GM18511 (cell line): ENCODE data around the gene SLC22A4.

Source experiments
- ATAC-seq: cut with Tn5 transposase; IDR thresholded peaks from one replicate; pipeline ENCODE4 v1.9.1; 2021; ENCODE audit warnings: mild to moderate bottlenecking, moderate library complexity; ENCODE audit not compliant: unreplicated experiment

SLC22A4 gene

GRCh38 chr5:132274050-132274792 is 20.0 kb upstream of the SLC22A4 start:
- ATAC-seq, result no peak

DNA sequence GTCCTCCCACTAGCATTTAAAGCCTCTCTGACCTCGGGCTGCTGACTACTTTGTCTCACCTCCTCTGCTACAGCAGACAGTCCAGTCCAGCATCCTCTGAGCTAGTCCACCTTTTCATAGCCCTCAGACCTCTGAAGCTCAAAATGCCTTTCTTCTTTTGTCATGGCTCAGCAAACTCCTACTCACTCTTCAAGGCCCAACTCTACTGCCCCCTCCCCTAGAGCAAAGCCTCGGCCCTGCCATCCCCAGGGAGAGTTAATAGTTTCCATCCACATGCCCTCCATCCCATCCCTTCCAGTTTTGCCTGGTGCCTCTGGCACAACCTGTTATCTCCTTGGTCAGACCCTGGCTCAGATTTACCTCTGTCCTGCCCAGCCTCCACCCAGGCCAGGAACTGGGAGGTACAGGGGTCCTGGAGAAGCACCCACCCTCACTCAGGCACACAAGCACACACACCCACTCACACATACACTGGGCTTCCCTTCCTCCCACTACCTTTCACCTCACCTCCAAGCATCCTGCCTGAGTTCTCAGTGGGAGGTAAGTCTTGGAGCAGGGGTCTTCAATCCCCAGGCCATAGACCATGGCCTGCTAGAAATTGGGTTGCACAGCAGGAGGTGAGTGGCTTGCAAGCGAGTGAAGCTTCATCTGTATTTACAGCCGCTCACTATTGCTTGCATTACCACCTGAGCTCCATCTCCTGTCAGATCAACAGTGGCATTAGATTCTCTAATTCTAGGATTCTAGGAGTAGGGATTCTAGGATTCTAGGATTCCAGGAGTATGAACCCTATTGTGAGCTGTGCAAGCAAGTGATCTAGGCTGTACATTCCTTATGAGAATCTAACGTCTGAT is 18.6 kb upstream of the SLC22A4 start:
- ATAC-seq, result no peak

DNA sequence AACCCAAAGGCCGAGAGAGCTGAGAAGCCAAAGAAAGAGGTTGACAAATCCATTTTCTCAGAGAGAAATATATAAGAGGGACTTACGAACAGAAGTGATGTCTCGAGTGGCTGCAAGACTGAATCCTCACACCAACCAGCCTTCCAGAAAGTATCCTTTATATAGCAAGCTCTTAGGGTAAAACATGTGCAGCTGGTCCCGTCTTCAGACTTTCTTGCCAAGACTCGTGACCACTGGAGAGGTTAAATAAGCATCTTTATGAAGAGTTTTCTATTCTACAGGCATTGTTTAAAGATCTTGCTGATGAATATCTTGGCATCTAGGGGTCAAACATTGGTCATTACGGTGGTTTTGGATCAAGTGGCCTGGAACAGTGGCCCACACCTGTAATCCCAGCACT is 16.9 kb upstream of the SLC22A4 start:
- no peak for ATAC-seq

DNA sequence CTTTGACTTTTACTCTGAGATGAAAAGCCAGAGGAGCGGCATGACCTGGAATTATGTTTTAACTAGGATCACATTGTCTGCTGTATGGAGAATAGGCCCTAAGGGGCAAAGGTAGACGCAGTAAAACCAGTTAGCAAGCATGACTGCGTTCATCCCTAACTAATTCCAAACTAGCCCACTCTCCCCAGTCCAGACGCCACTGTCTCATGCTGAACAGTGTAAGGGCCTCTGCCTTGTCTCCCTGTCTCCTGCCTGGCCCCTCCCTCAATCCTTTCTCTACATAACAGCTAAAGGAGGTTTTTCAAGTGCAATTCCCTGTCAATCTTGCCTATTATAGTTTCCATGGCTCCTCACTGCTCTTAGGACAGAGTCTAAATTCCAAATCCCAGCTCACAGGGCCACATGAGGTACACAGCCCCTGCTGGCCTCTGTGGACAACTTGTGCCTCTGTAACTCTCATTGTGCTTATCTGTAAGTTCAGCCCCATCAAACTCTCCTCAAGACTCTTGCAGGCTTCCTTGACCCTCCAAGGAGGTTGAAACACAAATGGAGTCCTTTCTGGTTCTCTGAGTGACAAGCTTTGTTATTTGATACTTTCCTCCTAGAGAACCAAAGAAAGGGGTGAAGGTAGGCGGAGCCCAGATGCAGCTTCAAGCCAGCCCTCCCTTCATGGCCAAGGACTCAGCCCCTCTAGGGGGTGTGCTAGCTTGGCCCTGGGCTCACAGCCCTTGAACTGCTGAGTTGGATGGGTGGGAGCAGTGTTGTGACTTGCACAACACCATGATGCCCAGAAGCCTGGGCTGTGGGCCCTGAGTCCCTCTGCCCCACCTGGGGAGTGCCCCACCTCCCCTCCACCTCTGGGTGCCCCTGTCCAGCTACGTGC is 16.0 kb upstream of the SLC22A4 start:
- no peak for ATAC-seq

DNA sequence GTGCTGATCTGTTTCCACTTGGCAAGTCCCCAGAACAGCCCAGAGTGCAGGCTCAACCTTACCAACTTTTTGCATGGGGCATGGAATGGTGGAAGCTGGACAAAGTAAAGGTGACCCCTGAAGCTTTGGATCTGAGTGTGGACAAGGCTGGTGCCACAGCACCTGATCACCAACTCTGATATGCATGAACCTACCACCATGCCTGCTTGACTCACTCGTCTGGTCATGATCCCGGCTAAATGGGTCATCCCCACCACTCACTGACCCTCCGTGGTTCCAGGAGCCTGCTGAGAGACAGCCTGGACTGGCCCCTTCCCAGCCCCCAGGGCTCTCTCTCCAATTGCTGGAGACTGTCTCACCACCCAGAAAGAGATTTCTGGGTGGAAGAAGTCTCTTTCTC is 14.4 kb upstream of the SLC22A4 start:
- no peak for ATAC-seq

GRCh38 chr5:132280371-132281240 is 13.6 kb upstream of the SLC22A4 start:
- ATAC-seq, result no peak

DNA sequence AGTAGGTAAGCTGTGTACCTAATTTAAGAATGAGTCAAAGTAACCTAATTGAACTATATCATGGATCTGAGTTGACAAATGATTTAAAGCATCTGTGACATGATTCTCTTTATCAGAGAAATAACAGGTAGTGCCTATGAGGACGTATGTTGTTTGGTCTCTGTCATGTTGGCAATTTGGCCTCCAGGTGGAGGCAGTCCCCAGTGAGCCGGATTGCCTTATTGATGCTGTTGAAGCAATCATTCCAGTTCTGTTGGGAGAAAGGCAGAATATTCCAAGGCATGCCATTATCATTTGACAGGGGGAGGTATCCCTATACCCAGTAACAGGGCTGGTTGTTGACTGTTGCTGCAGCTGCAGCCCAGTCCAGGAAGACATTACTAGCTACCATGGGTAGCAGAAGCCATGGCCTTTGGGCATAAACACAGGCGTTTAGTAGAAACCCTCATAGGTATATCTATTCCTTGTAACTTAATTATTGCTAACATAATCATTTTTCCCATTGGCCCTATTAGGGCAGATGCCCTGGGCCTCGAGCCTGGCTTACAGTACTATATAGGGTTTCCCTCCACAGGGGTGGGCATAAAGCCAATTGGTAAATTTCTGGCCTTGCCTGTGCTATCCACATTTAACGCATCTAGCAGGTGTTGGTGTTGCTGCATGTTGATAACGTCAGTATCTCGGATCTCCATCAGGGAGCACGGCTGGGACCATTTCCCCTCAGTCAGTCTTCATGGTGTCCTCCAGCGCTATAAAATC is 12.2 kb upstream of the SLC22A4 start:
- no peak for ATAC-seq

DNA sequence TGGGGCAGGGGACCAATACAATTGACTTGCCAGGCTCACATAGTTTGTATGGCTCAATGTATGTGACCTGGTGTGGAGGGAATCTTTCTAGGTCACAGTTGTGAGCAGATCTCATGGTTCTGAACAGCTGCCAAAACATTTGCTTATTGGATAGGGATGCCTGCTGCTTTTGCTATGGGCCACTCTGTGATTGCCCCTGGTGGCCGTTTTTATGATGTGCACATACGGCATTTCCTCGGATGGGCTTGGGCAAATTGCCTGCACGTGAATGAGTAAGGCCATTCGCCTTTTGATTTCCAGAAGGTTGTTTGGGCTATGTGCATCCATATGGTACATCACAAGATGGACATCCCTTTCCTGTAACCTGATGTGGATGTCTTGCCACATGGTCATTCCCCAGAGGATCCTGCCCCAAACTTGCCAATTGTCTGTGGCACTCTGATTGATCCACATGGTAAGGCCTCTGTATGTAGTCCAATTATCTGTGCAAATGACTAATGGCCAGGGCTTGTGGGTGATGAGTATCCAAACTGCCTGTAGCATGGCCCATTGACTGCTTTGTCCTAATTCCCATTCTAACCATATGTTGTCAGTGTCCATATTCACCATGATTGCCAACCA is 10.7 kb upstream of the SLC22A4 start:
- no peak for ATAC-seq

DNA sequence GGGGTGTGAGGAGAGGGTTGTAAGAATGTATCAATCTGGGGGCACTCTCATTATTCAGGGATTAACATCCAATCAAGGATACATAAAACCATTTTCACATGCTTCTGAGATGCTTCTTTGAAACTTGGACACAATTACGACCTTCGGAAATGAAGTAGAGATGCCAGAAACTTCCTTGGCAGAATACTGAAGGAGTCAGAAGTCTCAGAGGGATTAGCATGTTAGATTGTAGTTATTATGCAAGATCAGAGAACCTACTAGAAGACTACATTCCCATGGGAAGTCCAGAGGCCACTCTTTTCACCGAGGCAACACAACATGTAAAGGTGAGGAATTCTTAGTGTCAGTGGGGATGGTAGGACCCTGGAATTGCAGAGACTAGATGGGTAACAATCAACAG is 5.1 kb upstream of the SLC22A4 start:
- no peak for ATAC-seq

DNA sequence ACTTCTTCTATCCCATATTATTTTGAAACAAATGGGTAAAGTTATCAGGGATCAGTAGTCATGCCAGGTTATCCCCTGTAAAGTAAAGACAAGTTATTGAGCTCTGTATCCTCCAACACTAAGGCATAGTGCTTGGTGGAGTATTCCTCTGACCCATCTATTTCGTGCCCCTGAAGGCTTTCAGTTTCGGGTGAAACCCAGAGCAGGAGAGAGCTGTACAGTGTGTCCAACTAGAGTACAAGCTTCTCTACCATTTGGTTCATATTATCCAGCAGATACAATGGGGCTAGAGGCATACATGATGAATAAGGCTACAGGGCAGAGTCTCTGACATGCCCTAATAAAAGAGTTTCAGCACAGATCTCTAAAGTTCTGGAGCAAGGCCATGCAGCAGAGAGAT is 3.2 kb upstream of the SLC22A4 start:
- no peak for ATAC-seq

DNA sequence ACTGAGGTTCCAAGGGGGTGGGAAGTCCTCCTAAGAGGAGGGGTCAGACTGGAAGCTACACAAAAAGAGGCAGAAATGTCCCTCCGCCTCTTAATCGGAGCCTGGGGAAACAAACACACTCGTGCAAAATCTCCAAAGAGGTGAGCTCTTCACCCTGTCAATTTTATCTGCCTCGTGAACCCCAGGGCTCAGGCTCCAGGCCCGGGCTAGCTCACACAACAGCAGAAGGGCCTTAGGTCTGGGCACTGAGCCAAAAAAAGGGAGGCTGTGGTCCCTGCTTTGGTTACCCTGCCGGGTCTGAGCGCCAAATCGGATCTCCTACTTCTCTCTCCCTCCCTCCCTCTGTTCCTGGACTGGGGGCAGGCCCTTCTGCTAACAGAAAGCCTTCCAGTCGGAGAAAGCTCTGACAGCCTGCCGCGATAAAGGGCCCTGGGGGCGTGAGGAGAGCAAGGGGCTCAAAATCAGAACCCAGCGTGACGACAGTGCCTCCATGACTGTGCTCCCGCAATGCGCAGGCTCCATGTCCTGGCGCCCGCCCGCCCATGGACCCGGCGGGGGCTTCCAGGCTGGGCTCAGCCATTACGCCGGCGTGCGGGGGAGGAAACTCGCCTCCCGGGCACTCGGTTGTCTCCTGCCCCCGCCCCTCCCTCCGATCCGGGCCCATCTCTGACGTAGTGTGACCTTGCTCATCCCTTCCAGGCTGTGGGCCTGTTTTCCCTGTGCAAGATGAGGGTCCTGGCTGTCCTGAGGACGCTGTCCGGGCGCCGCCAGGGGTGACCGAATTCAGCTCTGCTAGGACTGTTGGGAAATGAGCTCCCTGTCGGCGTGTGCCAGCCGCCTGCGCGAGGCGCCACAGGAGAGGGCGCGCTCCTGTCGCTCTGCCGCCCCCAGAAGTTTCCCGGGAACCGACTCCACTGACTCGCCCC is 865 bp upstream of the SLC22A4 start:
- peak; percentile 47 for ATAC-seq

- peak; percentile 16 for ATAC-seq
These were observed 722 bp downstream of the SLC22A4 start for GRCh38 chr5:132294728-132295504.

DNA sequence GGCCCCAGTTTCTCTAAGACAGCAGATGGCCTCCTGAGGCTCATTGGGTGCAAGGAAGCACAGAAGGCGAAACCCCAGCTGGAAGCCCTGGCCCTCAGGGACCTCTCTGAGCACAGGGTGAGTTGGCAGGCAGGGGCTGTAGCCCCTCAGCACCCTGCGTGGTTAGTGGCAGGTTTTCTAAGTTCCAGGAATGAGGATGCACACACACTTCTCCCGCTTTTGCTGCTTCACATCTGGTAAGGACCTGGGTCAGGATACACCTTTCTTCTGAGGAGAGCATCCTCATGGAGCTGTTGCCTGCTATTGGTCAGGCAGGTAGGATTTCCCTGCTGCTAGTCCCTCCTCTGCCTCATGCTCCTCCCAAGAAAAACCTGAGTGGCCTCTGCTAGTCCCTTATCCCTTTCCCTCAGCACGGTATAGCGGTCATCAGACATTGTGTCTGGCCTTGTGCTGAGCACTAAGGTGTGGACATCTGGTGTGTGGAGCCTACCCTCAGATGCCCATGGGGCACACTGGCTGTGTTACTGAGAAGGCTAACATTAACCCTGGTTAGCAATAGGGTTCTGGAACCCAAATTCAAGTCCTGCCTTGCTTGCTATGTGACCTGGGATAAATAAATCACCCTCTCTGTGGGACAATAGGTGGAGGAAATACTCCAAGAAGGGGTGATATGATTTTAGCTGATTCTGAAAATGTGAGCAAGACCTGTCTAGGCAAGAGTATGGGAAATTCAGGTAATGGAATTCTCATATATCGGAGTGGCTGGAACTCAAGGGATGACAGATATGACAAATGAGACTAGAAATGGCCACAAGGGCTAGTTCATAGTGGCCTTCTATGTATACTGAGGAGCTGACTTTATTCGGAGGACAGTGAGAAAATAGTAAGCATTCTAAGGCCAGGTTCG is 1.6 kb downstream of the SLC22A4 start:
- ATAC-seq, result no peak

DNA sequence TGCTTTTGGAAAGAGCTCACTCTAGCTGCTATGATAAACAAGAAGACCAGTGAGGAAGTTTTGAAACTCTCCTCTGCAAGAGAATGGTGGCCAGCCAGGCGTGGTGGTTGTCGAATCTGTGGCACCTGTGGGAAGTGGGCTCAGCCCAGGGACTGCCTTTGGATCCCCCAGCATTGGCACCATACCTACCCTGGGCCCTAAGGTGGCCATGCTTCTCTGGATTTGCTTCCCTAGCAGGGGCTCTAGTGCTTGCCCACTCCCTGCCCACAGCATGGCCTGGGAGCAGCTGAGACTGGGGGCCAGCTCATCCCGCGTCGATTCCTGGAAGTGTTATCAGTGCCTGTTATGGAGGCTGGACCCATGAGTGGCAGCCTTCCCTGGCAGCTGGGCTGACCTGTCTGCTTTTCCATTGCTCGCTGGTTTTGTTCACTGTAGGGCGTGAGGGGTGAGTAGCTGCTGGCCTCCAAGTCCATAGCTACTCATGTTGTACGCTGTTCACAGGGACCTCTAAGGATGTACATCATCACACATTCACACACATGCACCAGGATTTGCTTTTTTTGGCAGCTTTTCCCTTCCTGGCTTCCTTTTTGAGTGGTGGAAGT is 2.3 kb downstream of the SLC22A4 start:
- no peak for ATAC-seq

- ATAC-seq, result no peak
These were observed 3.2 kb downstream of the SLC22A4 start for GRCh38 chr5:132297211-132297940.
